ENCODE measurements around the gene STK31.

DNA sequence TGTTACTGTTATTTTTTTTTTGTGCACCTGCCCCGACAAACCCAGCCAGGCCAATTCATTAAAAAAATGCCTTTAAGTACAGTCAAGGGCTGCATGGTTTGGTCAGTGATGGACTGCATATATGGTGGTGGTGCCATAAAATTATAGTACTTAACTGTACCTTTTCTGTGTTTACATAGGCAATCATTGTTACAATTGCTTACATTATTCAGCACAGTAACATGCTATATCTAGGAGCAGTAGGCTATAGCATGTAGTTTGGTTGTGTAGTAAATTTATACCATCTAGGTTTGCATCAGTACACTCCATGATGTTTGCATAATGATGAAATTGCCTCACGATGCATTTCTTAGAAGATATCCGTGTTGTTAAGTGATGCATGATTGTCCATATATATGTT, 58.0 kb downstream of the STK31 start:
- no peak for TF ChIP-seq POLR2A (IDR thresholded peaks at IDR 0.05; ENCODE audit: low read depth, low read length)
- TF ChIP-seq TAF1 (IDR thresholded peaks at IDR 0.05; ENCODE audit: low read depth, low read length) = no peak
- TF ChIP-seq POLR2AphosphoS5 (IDR thresholded peaks at IDR 0.05; ENCODE audit: low read depth, low read length) = no peak
- TF ChIP-seq SPI1 (IDR thresholded peaks at IDR 0.05; ENCODE audit: low read depth, low read length) = no peak
